Caco-2 (cell line): Measurements from ENCODE around the gene COTL1. TPM values are rescaled to one million over a fixed set of nuclear protein-coding genes. Genes with fewer than 3 reads are reported as not detected.

Source experiments
- BruUV-seq: library from RNA; stranded (reverse); fragments of 400-500 nt; replicated peaks from 2 replicates; lab custom pipeline; 2021; lab: Mats Ljungman, UMichigan
- CTCF ChIA-PET: fragments of 300-600 bp; sonication (Branson Sonifier 250); formaldehyde crosslinking; loops from one replicate; lab custom pipeline; 2022; ENCODE audit warnings: antibody characterized with exemption; lab: Charles Lee
- POLR2A ChIA-PET: fragments of 300-600 bp; sonication (Branson Sonifier 250); formaldehyde crosslinking; loops from one replicate; lab custom pipeline; 2022; ENCODE audit warnings: antibody characterized with exemption; lab: Charles Lee
- DNase-seq, 2 experiments: peaks; one replicate each; pipeline versions ENCODE4 v3.0.0 to v3.0.0-alpha.2; 2020 to 2022
- H3K27me3 ChIP-seq: replicated peaks from 2 replicates; pipeline ENCODE4 v1.6.0; 2011; ENCODE audit warnings: low read length; ENCODE audit not compliant: control insufficient read depth, insufficient read depth
- H3K36me3 ChIP-seq: 2 replicates; pipeline ENCODE4 v1.5.1; 2011; ENCODE audit warnings: low read length; ENCODE audit not compliant: control insufficient read depth, insufficient read depth
- H3K4me1 ChIP-seq: fragments of 250-450 bp; sonication (Bioruptor Pico); 2 replicates; pipeline ENCODE4 v1.5.1; 2020; ENCODE audit warnings: mild to moderate bottlenecking
- H3K4me3 ChIP-seq: 2 replicates; pipeline ENCODE4 v1.5.1; 2011; ENCODE audit warnings: low read depth, mild to moderate bottlenecking, control low read depth, low read length
- H3K9me3 ChIP-seq: fragments of 250-450 bp; sonication (Bioruptor Pico); 2 replicates; pipeline ENCODE4 v1.5.1; 2020; ENCODE audit warnings: mild to moderate bottlenecking, moderate library complexity
- H3K27ac Mint-ChIP-seq: one replicate; pipeline ENCODE4 v1.8.0; 2022; ENCODE audit warnings: mixed read lengths; ENCODE audit not compliant: unreplicated experiment
- H3K27me3 Mint-ChIP-seq: one replicate; pipeline ENCODE4 v1.8.0; 2022; ENCODE audit warnings: mixed read lengths; ENCODE audit not compliant: insufficient read depth, unreplicated experiment
- H3K36me3 Mint-ChIP-seq: one replicate; pipeline ENCODE4 v1.8.0; 2022; ENCODE audit warnings: mild to moderate bottlenecking, mixed read lengths; ENCODE audit not compliant: insufficient read depth, unreplicated experiment
- H3K4me1 Mint-ChIP-seq: one replicate; pipeline ENCODE4 v1.8.0; 2022; ENCODE audit warnings: low read depth, mixed read lengths; ENCODE audit not compliant: unreplicated experiment
- H3K4me3 Mint-ChIP-seq: one replicate; pipeline ENCODE4 v1.8.0; 2022; ENCODE audit warnings: mild to moderate bottlenecking, moderate library complexity, mixed read lengths; ENCODE audit not compliant: unreplicated experiment
- H3K9me3 Mint-ChIP-seq: one replicate; pipeline ENCODE4 v1.8.0; 2022; ENCODE audit warnings: mixed read lengths; ENCODE audit not compliant: unreplicated experiment
- intact Hi-C: fragments of 100-400 bp; cut with micrococcal nuclease; formaldehyde crosslinking; loops from one replicate; pipeline ENCODE4 v1.10.0; 2022; ENCODE audit not compliant: unreplicated experiment
- total RNA-seq: library from RNA; stranded (reverse); gene quantifications from 2 replicates; pipeline ENCODE4 v1.2.3, GENCODE V29; 2022
- TF ChIP-seq, protein P1 (sequence below), 2 experiments: fragments of 200-600 bp in 1 of 2; IDR thresholded peaks; 1 replicate in 1 of 2; 2 replicates in 1 of 2; pipeline versions ENCODE4 v1.5.1 to v1.8.0; 2011 to 2022; ENCODE audit warnings: antibody characterized with exemption in 1 of 2, control low read depth in 1 of 2, inconsistent platforms in 1 of 2, low read depth in 1 of 2, low read length in 1 of 2, mild to moderate bottlenecking in 1 of 2, moderate library complexity in 1 of 2; ENCODE audit not compliant: insufficient read depth in 1 of 2, severe bottlenecking in 1 of 2, unreplicated experiment in 1 of 2

The COTL1 gene
- total RNA-seq, 1 experiment from 2014 or later = 434 TPM

DNA sequence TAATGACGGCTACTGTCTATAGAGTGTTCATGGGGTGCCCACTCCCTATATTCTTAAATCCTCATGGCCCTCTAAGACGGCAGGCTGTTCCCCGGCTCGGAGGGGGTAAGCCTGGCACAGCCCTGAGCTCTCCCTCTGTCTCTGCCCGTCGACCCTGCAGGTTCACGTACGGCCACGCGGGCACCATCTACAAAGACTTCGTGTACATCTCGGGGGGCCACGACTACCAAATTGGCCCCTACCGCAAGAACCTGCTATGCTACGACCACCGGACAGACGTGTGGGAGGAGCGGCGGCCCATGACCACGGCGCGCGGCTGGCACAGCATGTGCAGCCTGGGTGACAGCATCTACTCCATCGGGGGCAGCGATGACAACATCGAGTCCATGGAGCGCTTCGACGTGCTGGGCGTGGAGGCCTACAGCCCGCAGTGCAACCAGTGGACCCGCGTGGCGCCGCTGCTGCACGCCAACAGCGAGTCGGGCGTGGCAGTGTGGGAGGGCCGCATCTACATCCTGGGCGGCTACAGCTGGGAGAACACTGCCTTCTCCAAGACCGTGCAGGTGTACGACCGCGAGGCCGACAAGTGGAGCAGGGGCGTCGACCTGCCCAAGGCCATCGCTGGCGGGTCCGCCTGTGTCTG, 43.7 kb upstream of the COTL1 start:
- no peak overlapping the region for H3K4me3 ChIP-seq
- Mint-ChIP-seq H3K27me3 (no peaks in the 10 kb centered on the region), H3K4me3 (no peak overlapping the region), H3K9me3 (no peaks in the 10 kb centered on the region), H3K27ac (no peak overlapping the region), H3K36me3 (peaks cover 71% of the 10 kb centered on the region), H3K4me1 (no peaks in the 10 kb centered on the region)
- peaks cover 8% of the 10 kb centered on the region for H3K36me3 ChIP-seq
- H3K4me1 ChIP-seq = no peaks in the 10 kb centered on the region
- intact Hi-C loops = no loop called here
- TF ChIP-seq, protein P1, sequence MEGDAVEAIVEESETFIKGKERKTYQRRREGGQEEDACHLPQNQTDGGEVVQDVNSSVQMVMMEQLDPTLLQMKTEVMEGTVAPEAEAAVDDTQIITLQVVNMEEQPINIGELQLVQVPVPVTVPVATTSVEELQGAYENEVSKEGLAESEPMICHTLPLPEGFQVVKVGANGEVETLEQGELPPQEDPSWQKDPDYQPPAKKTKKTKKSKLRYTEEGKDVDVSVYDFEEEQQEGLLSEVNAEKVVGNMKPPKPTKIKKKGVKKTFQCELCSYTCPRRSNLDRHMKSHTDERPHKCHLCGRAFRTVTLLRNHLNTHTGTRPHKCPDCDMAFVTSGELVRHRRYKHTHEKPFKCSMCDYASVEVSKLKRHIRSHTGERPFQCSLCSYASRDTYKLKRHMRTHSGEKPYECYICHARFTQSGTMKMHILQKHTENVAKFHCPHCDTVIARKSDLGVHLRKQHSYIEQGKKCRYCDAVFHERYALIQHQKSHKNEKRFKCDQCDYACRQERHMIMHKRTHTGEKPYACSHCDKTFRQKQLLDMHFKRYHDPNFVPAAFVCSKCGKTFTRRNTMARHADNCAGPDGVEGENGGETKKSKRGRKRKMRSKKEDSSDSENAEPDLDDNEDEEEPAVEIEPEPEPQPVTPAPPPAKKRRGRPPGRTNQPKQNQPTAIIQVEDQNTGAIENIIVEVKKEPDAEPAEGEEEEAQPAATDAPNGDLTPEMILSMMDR (IDR thresholded peaks at IDR 0.05; ENCODE audit: insufficient read depth in 1 of 2, low read depth in 1 of 2, low read length in 1 of 2, severe bottlenecking in 1 of 2, unreplicated experiment in 1 of 2) = no peak
- BruUV-seq = no TSS peak
- ChIA-PET POLR2A (no interaction called here), CTCF (no interaction called here)
- H3K9me3 ChIP-seq = no peaks in the 10 kb centered on the region
- no peak for DNase-seq
- no peaks in the 10 kb centered on the region for H3K27me3 ChIP-seq

DNA sequence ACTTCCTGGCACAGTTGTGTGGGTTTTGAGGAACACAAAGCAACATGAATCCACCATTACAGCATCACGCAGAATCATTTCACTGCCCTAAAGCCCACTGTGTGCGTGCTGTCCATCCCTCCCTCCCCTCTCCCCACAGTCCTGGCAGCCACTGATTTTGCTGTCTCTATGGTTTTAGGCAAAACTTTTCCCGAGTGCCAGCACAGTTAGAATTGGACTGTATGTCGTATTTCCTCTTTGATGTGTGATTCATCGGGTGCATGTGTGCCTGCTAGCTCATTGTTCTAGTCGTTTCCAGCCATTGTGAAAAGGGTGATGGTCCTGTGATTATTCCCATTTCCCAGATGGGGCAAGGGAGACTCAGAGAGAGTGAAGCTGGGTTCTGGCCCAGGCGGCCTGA, 43.1 kb upstream of the COTL1 start:
- Mint-ChIP-seq H3K4me3 (no peak overlapping the region), H3K27me3 (no peaks in the 10 kb centered on the region), H3K4me1 (no peaks in the 10 kb centered on the region), H3K27ac (no peak overlapping the region), H3K9me3 (no peaks in the 10 kb centered on the region), H3K36me3 (peaks cover 72% of the 10 kb centered on the region)
- TF ChIP-seq, protein P1 (IDR thresholded peaks at IDR 0.05; ENCODE audit: insufficient read depth in 1 of 2, low read depth in 1 of 2, low read length in 1 of 2, severe bottlenecking in 1 of 2, unreplicated experiment in 1 of 2) = no peak
- peaks cover 8% of the 10 kb centered on the region for H3K36me3 ChIP-seq
- ChIA-PET POLR2A (no interaction called here), CTCF (no interaction called here)
- intact Hi-C loops = no loop called here
- BruUV-seq = no TSS peak
- H3K4me3 ChIP-seq = no peak overlapping the region
- H3K4me1 ChIP-seq = no peaks in the 10 kb centered on the region
- no peaks in the 10 kb centered on the region for H3K27me3 ChIP-seq
- DNase-seq = no peak
- H3K9me3 ChIP-seq = no peaks in the 10 kb centered on the region

DNA sequence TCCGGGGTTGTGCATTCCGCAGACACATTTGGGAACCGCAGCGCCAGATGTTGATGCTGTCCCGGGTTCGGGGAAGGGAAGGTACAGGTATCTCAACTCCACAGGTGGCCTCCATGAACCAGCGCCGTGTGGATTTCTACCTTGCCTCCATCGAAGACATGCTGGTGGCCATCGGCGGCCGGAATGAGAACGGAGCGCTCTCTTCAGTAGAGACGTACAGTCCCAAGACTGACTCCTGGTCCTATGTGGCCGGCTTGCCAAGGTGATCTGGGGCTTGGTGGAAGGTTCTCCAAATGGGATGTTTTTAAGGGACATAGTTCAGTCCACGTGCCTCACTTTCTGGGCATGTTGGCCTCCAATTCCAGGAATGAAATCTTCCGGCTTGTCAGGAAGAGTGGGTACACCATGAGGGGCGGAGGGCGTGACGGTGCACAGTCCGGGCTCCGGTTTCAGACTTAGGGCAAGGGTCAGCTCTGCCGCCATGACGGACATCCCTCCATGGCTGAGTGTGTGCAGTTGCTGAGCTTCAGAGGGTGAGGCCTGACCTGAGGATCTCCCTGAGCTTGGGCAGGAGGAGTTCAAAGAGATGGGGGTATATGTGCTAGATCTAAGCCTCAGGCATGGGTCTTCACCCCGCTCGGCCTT, 41.9 kb upstream of the COTL1 start:
- Mint-ChIP-seq H3K9me3 (no peaks in the 10 kb centered on the region), H3K36me3 (peaks cover 70% of the 10 kb centered on the region), H3K4me1 (no peaks in the 10 kb centered on the region), H3K27me3 (no peaks in the 10 kb centered on the region), H3K27ac (no peak overlapping the region), H3K4me3 (no peak overlapping the region)
- TF ChIP-seq, protein P1 (IDR thresholded peaks at IDR 0.05; ENCODE audit: insufficient read depth in 1 of 2, low read depth in 1 of 2, low read length in 1 of 2, severe bottlenecking in 1 of 2, unreplicated experiment in 1 of 2) = no peak
- ChIA-PET POLR2A (no interaction called here), CTCF (no interaction called here)
- Histone ChIP-seq H3K4me1 (no peaks in the 10 kb centered on the region), H3K4me3 (no peak overlapping the region), H3K27me3 (no peaks in the 10 kb centered on the region), H3K9me3 (no peaks in the 10 kb centered on the region), H3K36me3 (peaks cover 8% of the 10 kb centered on the region)
- BruUV-seq = no TSS peak
- DNase-seq = no peak
- intact Hi-C loops = no loop called here
